IMR-90 (cell line): ENCODE data around the gene C4B. TPM values are rescaled to one million over a fixed set of nuclear protein-coding genes. Genes with fewer than 3 reads are reported as not detected.
"Not testable (repeated sequence)": the region's sequence is repeated elsewhere in the genome, so short reads cannot be mapped to it uniquely, and the experiment has no call there.

ENCODE experiments used
- ATAC-seq: fragments of 200-7000 bp; cut with Tn5 transposase; 2 replicates; pipeline ENCODE4 v1.9.1; 2020; ENCODE audit warnings: low read depth, mild to moderate bottlenecking, moderate library complexity
- BruUV-seq: library from RNA; stranded (reverse); fragments of 400-500 nt; replicated peaks from 2 replicates; lab custom pipeline; 2021; lab: Mats Ljungman, UMichigan
- CTCF ChIA-PET: fragments of 300-600 bp; formaldehyde crosslinking; extraction: SDS; loops from one replicate; lab custom pipeline; 2021; ENCODE audit warnings: antibody characterized with exemption; lab: Yijun Ruan, JAX
- POLR2A ChIA-PET: fragments of 300-600 bp; sonication (Branson Sonifier 250); formaldehyde crosslinking; loops from one replicate; lab custom pipeline; 2022; ENCODE audit warnings: antibody characterized with exemption; ENCODE audit not compliant: unreplicated experiment; lab: Charles Lee
- DNase-seq: peaks from one replicate; pipeline ENCODE4 v3.0.0; 2013
- H2AFZ ChIP-seq: replicated peaks from 2 replicates; pipeline ENCODE3; 2013; ENCODE audit warnings: low read length, mild to moderate bottlenecking; ENCODE audit not compliant: poor library complexity
- H2AK5ac ChIP-seq: 2 replicates; pipeline ENCODE4 v1.6.1; 2013; ENCODE audit warnings: low read depth, low read length, inconsistent platforms
- H2AK9ac ChIP-seq: replicated peaks from 2 replicates; pipeline ENCODE3; 2013; ENCODE audit warnings: mild to moderate bottlenecking, low read depth, low read length, moderate library complexity; ENCODE audit not compliant: poor library complexity
- H2BK120ac ChIP-seq: 2 replicates; pipeline ENCODE4 v1.6.1; 2013; ENCODE audit warnings: low read depth, low read length, inconsistent platforms
- H2BK15ac ChIP-seq: 3 replicates; pipeline ENCODE4 v1.6.1; 2013; ENCODE audit warnings: low read depth, low read length, inconsistent platforms
- H2BK20ac ChIP-seq: 2 replicates; pipeline ENCODE4 v1.6.1; 2013; ENCODE audit warnings: low read depth, mild to moderate bottlenecking, inconsistent platforms, low read length, moderate library complexity
- H2BK5ac ChIP-seq: 2 replicates; pipeline ENCODE4 v1.6.1; 2013; ENCODE audit warnings: mild to moderate bottlenecking, low read depth, low read length, inconsistent platforms; ENCODE audit not compliant: poor library complexity, severe bottlenecking
- H3K14ac ChIP-seq: replicated peaks from 2 replicates; pipeline ENCODE4 v1.6.1; 2013; ENCODE audit warnings: low read depth, low read length, inconsistent platforms
- H3K18ac ChIP-seq: 2 replicates; pipeline ENCODE4 v1.6.1; 2013; ENCODE audit warnings: low read depth, low read length, control low read depth
- H3K23ac ChIP-seq: 2 replicates; pipeline ENCODE4 v1.6.1; 2013; ENCODE audit warnings: low read depth, low read length, inconsistent platforms
- H3K27ac ChIP-seq: 2 replicates; pipeline ENCODE4 v1.5.1; 2013; ENCODE audit warnings: mild to moderate bottlenecking, control low read depth, low read length; ENCODE audit not compliant: insufficient read depth
- H3K27me3 ChIP-seq: 2 replicates; pipeline ENCODE4 v1.6.1; 2013; ENCODE audit warnings: low read length; ENCODE audit not compliant: control insufficient read depth, insufficient read depth
- H3K36me3 ChIP-seq: 2 replicates; pipeline ENCODE4 v1.6.1; 2013; ENCODE audit warnings: low read length, mixed read lengths; ENCODE audit not compliant: control insufficient read depth, insufficient read depth
- H3K4ac ChIP-seq: 2 replicates; pipeline ENCODE4 v1.6.1; 2013; ENCODE audit warnings: low read depth, low read length, inconsistent platforms
- H3K4me1 ChIP-seq: 2 replicates; pipeline ENCODE4 v1.6.1; 2013; ENCODE audit warnings: low read length, mixed read lengths; ENCODE audit not compliant: control insufficient read depth, insufficient read depth
- H3K4me2 ChIP-seq: 2 replicates; pipeline ENCODE4 v1.6.1; 2013; ENCODE audit warnings: low read depth, mild to moderate bottlenecking, control low read depth, low read length, moderate library complexity
- H3K4me3 ChIP-seq: 2 replicates; pipeline ENCODE4 v1.5.1; 2013; ENCODE audit warnings: low read depth, mild to moderate bottlenecking, control low read depth, low read length, moderate library complexity; ENCODE audit not compliant: insufficient read depth
- H3K56ac ChIP-seq: 2 replicates; pipeline ENCODE4 v1.6.1; 2013; ENCODE audit warnings: low read length, inconsistent platforms; ENCODE audit not compliant: insufficient read depth; ENCODE audit errors: extremely low read depth
- H3K79me1 ChIP-seq, 2 experiments: 2 replicates each; pipeline ENCODE4 v1.6.1; 2013; ENCODE audit warnings: low read length in 2 of 2, inconsistent platforms in 1 of 2, low read depth in 1 of 2
- H3K9ac ChIP-seq: 2 replicates; pipeline ENCODE4 v1.6.1; 2013; ENCODE audit warnings: low read depth, low read length, control low read depth
- H3K9me1 ChIP-seq: 2 replicates; pipeline ENCODE4 v1.6.1; 2013; ENCODE audit warnings: low read length, inconsistent platforms; ENCODE audit not compliant: insufficient read depth
- H3K9me3 ChIP-seq: 2 replicates; pipeline ENCODE4 v1.6.1; 2013; ENCODE audit warnings: low read length; ENCODE audit not compliant: control insufficient read depth, insufficient read depth
- H4K20me1 ChIP-seq: 2 replicates; pipeline ENCODE4 v1.6.1; 2013; ENCODE audit warnings: low read length, inconsistent platforms; ENCODE audit not compliant: insufficient read depth
- H4K5ac ChIP-seq: 2 replicates; pipeline ENCODE4 v1.6.1; 2013; ENCODE audit warnings: mild to moderate bottlenecking, low read depth, low read length, control low read depth
- H4K8ac ChIP-seq, 2 experiments: 2 replicates each; pipeline ENCODE4 v1.6.1; 2013; ENCODE audit warnings: low read depth in 2 of 2, low read length in 2 of 2, control low read depth in 1 of 2, inconsistent platforms in 1 of 2
- H4K91ac ChIP-seq: 2 replicates; pipeline ENCODE4 v1.6.1; 2013; ENCODE audit warnings: low read depth, low read length, inconsistent platforms; ENCODE audit not compliant: insufficient read depth
- RCOR1 ChIP-seq: IDR thresholded peaks from 2 replicates; pipeline ENCODE4 v1.6.1; 2012; ENCODE audit warnings: mild to moderate bottlenecking, low read length, improper control_type of control experiment; ENCODE audit not compliant: insufficient replicate concordance
- WGBS, 2 experiments: methylation state at CpG; one replicate each; pipeline versions ENCODE4 v1.1.5 to v1.1.7; 2013; ENCODE audit warnings: missing lambda C conversion rate in 2 of 2; ENCODE audit not compliant: insufficient read length in 1 of 2; ENCODE audit errors: extremely low coverage in 2 of 2; 5-methylcytosine and 5-hydroxymethylcytosine counted together
- dilution Hi-C: fragments of 300-500 bp; cut with HindIII; formaldehyde crosslinking; loops from one replicate; pipeline ENCODE4 v1.14.3; 2018; ENCODE audit warnings: low sequenced_read_pairs; ENCODE audit not compliant: unreplicated experiment
- in situ Hi-C: fragments of 300-500 bp; cut with MboI; formaldehyde crosslinking; loops from 3 replicates; pipeline ENCODE4 v1.14.3; 2019; ENCODE audit warnings: low sequenced_read_pairs, inconsistent platforms, mixed read lengths
- intact Hi-C: fragments of 100-400 bp; cut with micrococcal nuclease; formaldehyde crosslinking; loops from 2 replicates; pipeline ENCODE4 v1.10.0; 2022
- polyA plus RNA-seq, 3 experiments: library from polyadenylated mRNA; depleted of rRNA; stranded (reverse); fragments of >200 nt; gene quantifications; 2 replicates each; pipeline ENCODE4 v1.2.3, GENCODE V29; 2012; ENCODE audit warnings: low replicate concordance in 1 of 3
- total RNA-seq: library from RNA; depleted of rRNA; stranded (reverse); fragments of >200 nt; gene quantifications from 2 replicates; pipeline ENCODE4 v1.2.3, GENCODE V29; 2012

Gene C4B
- total and polyA plus RNA-seq, 2 of the 4 experiments (the other 2 are of a cell fraction), result 0.54 to 4.2 TPM

DNA sequence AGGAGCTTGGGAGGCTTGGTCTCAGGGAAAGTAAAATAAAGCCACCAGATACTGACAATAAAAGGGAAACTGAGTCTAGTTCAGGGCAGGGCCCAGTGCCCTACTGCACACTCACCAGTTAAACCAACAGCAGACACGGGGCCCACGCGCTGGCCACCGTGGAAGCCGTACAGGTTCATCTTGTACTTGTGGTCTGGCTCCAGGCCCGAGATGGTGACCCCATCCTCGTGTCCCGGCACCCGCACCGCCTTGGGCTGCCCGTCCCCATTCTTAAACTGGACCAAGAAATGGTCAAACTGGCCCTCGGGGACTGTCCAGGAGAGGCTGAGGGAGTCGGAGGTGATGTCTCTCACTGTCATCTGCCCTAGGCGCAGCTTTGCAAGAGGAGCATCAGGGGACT lies 50.1 kb downstream of the C4B start:
- DNase-seq (no peak), ATAC-seq (no peak)
- H4K5ac ChIP-seq, result no peak overlapping the region
- no peaks in the 10 kb centered on the region for H3K79me1 ChIP-seq
- H3K9me3 ChIP-seq, result no peaks in the 10 kb centered on the region
- ChIA-PET CTCF (no interaction called here), POLR2A (no interaction called here)
- no peak overlapping the region for H3K9ac ChIP-seq
- H3K4me3 ChIP-seq, result no peak overlapping the region
- no peak overlapping the region for H3K4me2 ChIP-seq
- no peak overlapping the region for H4K8ac ChIP-seq
- no peaks in the 10 kb centered on the region for H4K20me1 ChIP-seq
- no peaks in the 10 kb centered on the region for H3K4me1 ChIP-seq
- H3K23ac ChIP-seq, result no peak overlapping the region
- in situ Hi-C loops, result no loop called here
- no peak overlapping the region for H2AK9ac ChIP-seq
- H2BK20ac ChIP-seq, result no peak overlapping the region
- no peak overlapping the region for H3K14ac ChIP-seq
- H3K9me1 ChIP-seq, result no peaks in the 10 kb centered on the region
- no peak overlapping the region for H2BK5ac ChIP-seq
- no TSS peak for BruUV-seq
- no peak for TF ChIP-seq RCOR1
- intact Hi-C loops, result no loop called here
- H2AK5ac ChIP-seq, result no peak overlapping the region
- H3K18ac ChIP-seq, result no peak overlapping the region
- no peaks in the 10 kb centered on the region for H3K36me3 ChIP-seq
- no peak overlapping the region for H2BK120ac ChIP-seq
- no peak overlapping the region for H3K27ac ChIP-seq
- dilution Hi-C loops, result no loop called here
- no peak overlapping the region for H3K56ac ChIP-seq
- H2AFZ ChIP-seq, result no peak overlapping the region
- WGBS, 2 experiments, result 63% methylated on average over 4 of the region's 14 CpGs; no CpG with 5 or more reads in 1 of the 2 experiments
- no peak overlapping the region for H4K91ac ChIP-seq
- no peak overlapping the region for H3K4ac ChIP-seq
- H3K27me3 ChIP-seq, result peaks cover 12% of the 10 kb centered on the region
- no peak overlapping the region for H2BK15ac ChIP-seq

DNA sequence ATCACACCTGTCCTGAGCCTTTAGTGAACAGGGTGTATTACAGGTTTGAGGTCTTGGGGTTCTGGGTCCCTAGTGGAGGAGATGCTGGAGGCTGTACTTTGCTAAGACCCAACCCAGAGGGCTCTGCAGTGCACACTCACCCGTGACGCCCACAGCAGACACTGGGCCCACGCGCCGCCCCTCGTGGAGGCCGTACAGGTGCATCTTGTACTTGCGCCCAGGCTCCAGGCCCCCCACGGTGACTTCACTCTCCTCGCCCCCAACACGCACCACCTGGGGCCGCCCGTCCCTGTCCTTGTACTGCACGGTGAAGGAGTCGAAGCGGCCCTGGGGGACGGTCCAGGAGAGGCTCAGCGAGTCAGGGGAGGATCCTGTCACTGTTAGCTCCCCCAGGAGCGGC lies 52.9 kb downstream of the C4B start:
- H4K8ac ChIP-seq, intact Hi-C loops, H3K79me1 ChIP-seq, H4K91ac ChIP-seq, ATAC-seq, H2AK9ac ChIP-seq, POLR2A ChIA-PET, H4K5ac ChIP-seq, H2BK5ac ChIP-seq, H3K9ac ChIP-seq, H2BK20ac ChIP-seq, H4K20me1 ChIP-seq, H3K9me1 ChIP-seq, CTCF ChIA-PET, H3K9me3 ChIP-seq, in situ Hi-C loops, H2AK5ac ChIP-seq, H3K4me2 ChIP-seq, dilution Hi-C loops, H2BK120ac ChIP-seq, H2AFZ ChIP-seq, H3K4ac ChIP-seq, H3K36me3 ChIP-seq, H3K14ac ChIP-seq, H3K56ac ChIP-seq, BruUV-seq, H2BK15ac ChIP-seq, H3K4me3 ChIP-seq, DNase-seq, H3K27ac ChIP-seq, H3K18ac ChIP-seq, H3K4me1 ChIP-seq, H3K23ac ChIP-seq: not testable (repeated sequence)
- no CpG with 5 or more reads among the region's 19 CpGs for WGBS, 2 experiments
- H3K27me3 ChIP-seq, result peaks cover 18% of the 10 kb centered on the region
